Pulmonary artery endothelial cell (primary cell): ENCODE measurements around the gene ZXDC. TPM values are rescaled to one million over a fixed set of nuclear protein-coding genes. Genes with fewer than 3 reads are reported as not detected.

Experiments
- DNase-seq: peaks from one replicate; pipeline ENCODE4 v3.0.0-alpha.2; 2011; ENCODE audit warnings: low read depth, low spot score
- total RNA-seq: library from RNA; depleted of rRNA; stranded (reverse); fragments of >200 nt; gene quantifications from 2 replicates; pipeline ENCODE4 v1.2.3, GENCODE V29; 2014

The ZXDC gene
- total RNA-seq, 1 donor from 2014 or later: 15.2 TPM

GRCh38 chr3:126452213-126452612 lies 23.5 kb downstream of the ZXDC start:
- no peak for DNase-seq

- no peak for DNase-seq
Measured at GRCh38 chr3:126451511-126451910, 24.2 kb downstream of the ZXDC start.

- DNase-seq: no peak
Measured at GRCh38 chr3:126450744-126451143, 24.9 kb downstream of the ZXDC start.

GRCh38 chr3:126450219-126450618 lies 25.5 kb downstream of the ZXDC start:
- DNase-seq: no peak

- no peak for DNase-seq
Measured at GRCh38 chr3:126449621-126450051, 26.1 kb downstream of the ZXDC start.

GRCh38 chr3:126448893-126449180 lies 26.9 kb downstream of the ZXDC start:
- no peak for DNase-seq

GRCh38 chr3:126448136-126448892 lies 27.4 kb downstream of the ZXDC start:
- DNase-seq: no peak

GRCh38 chr3:126447456-126448106 lies 28.1 kb downstream of the ZXDC start:
- DNase-seq: no peak

- DNase-seq: no peak
Measured at GRCh38 chr3:126446791-126447190, 28.9 kb downstream of the ZXDC start.

- DNase-seq: no peak
Measured at GRCh38 chr3:126446301-126446700, 29.4 kb downstream of the ZXDC start.

- DNase-seq: no peak
Measured at GRCh38 chr3:126445506-126445905, 30.2 kb downstream of the ZXDC start.

GRCh38 chr3:126442856-126443242 lies 32.8 kb downstream of the ZXDC start:
- no peak for DNase-seq

- DNase-seq: no peak
Measured at GRCh38 chr3:126442094-126442855, 33.4 kb downstream of the ZXDC start.

GRCh38 chr3:126441256-126441880 lies 34.3 kb downstream of the ZXDC start:
- DNase-seq: no peak

GRCh38 chr3:126440709-126440995 lies 35.0 kb downstream of the ZXDC start:
- DNase-seq: no peak

- no peak for DNase-seq
Measured at GRCh38 chr3:126439968-126440708, 35.6 kb downstream of the ZXDC start.

- DNase-seq: no peak
Measured at GRCh38 chr3:126439346-126439967, 36.2 kb downstream of the ZXDC start.

- no peak for DNase-seq
Measured at GRCh38 chr3:126438746-126439145, 36.9 kb downstream of the ZXDC start.

GRCh38 chr3:126438186-126438585 lies 37.5 kb downstream of the ZXDC start:
- no peak for DNase-seq

- DNase-seq: no peak
Measured at GRCh38 chr3:126436826-126437717, 38.6 kb downstream of the ZXDC start.
